CD4-positive, alpha-beta T cell (primary cell): ENCODE data around the gene MCF2L2. TPM values are rescaled to one million over a fixed set of nuclear protein-coding genes. Genes with fewer than 3 reads are reported as not detected.

Experiments used
- ATAC-seq: fragments of 200-7000 bp; cut with Tn5 transposase; one replicate; pipeline ENCODE4 v1.10.0; 2022; ENCODE audit warnings: mild to moderate bottlenecking; ENCODE audit not compliant: poor library complexity
- CTCF ChIA-PET: fragments of 350-600 bp; sonication (Branson Sonifier 250); formaldehyde crosslinking; loops from one replicate; lab custom pipeline; 2021; ENCODE audit warnings: antibody characterized with exemption, inconsistent platforms; lab: Charles Lee
- POLR2A ChIA-PET: fragments of 350-600 bp; sonication (Branson Sonifier 250); formaldehyde crosslinking; loops from one replicate; lab custom pipeline; 2021; ENCODE audit warnings: antibody characterized with exemption, inconsistent platforms; lab: Charles Lee
- DNase-seq, 14 experiments: peaks; one replicate each; pipeline ENCODE4 v3.0.0-alpha.2; 2013 to 2020; ENCODE audit warnings: mixed read lengths in 2 of 14
- H3K27ac ChIP-seq, 2 donors: one replicate each; pipeline versions ENCODE4 v1.5.1 to v1.7.0; 2013; ENCODE audit warnings: low read length in 2 of 2, low read depth in 1 of 2, mild to moderate bottlenecking in 1 of 2
- H3K27me3 ChIP-seq, 2 experiments: 1 replicate in 1 of 2; 2 replicates in 1 of 2; pipeline versions ENCODE4 v1.6.1 to v1.7.0; 2013; ENCODE audit warnings: low read length in 2 of 2, control low read depth in 1 of 2, mild to moderate bottlenecking in 1 of 2, moderate library complexity in 1 of 2; ENCODE audit not compliant: insufficient read depth in 2 of 2, control insufficient read depth in 1 of 2
- H3K36me3 ChIP-seq: one replicate; pipeline ENCODE4 v1.6.1; 2013; ENCODE audit warnings: low read length, control low read depth; ENCODE audit not compliant: insufficient read depth
- H3K4me1 ChIP-seq: one replicate; pipeline ENCODE4 v1.6.1; 2013; ENCODE audit warnings: low read length, control low read depth; ENCODE audit not compliant: insufficient read depth
- H3K4me3 ChIP-seq: one replicate; pipeline ENCODE4 v1.5.1; 2013; ENCODE audit warnings: mild to moderate bottlenecking, low read length, moderate library complexity
- H3K9me3 ChIP-seq, 2 experiments: 1 replicate in 1 of 2; 2 replicates in 1 of 2; pipeline versions ENCODE4 v1.6.1 to v1.7.0; 2013; ENCODE audit warnings: low read length in 2 of 2, mild to moderate bottlenecking in 2 of 2, control low read depth in 1 of 2, moderate library complexity in 1 of 2; ENCODE audit not compliant: control insufficient read depth in 1 of 2, insufficient read depth in 1 of 2
- H3K27ac Mint-ChIP-seq: one replicate; pipeline ENCODE4 v1.8.0; 2020; ENCODE audit warnings: mixed read lengths
- H3K27me3 Mint-ChIP-seq: one replicate; pipeline ENCODE4 v1.8.0; 2021; ENCODE audit warnings: mixed read lengths
- H3K36me3 Mint-ChIP-seq: one replicate; pipeline ENCODE4 v1.8.0; 2021; ENCODE audit warnings: low read depth, mixed read lengths
- H3K4me1 Mint-ChIP-seq: one replicate; pipeline ENCODE4 v1.8.0; 2021; ENCODE audit warnings: low read depth, mixed read lengths
- H3K4me3 Mint-ChIP-seq: one replicate; pipeline ENCODE4 v1.8.0; 2020; ENCODE audit warnings: mild to moderate bottlenecking, mixed read lengths
- H3K9me3 Mint-ChIP-seq: one replicate; pipeline ENCODE4 v1.8.0; 2020; ENCODE audit warnings: mixed read lengths
- intact Hi-C, 2 experiments: fragments of 100-400 bp; cut with DNase I in 1 of 2; cut with micrococcal nuclease in 1 of 2; formaldehyde crosslinking; loops; one replicate each; pipeline versions ENCODE4 v1.15.1 to v1.9.0; 2023 to 2025; cut with DNase I, micrococcal nuclease
- total RNA-seq, 174 experiments: library from RNA in 2 of 174; stranded (reverse) in 2 of 174; gene quantifications; one replicate each; pipeline ENCODE4 v1.2.3 and lab custom pipeline; 2021 to 2026
- TF ChIP-seq, protein P1 (sequence below): fragments of 200-600 bp; IDR thresholded peaks from one replicate; pipeline ENCODE4 v1.8.0; 2022; ENCODE audit warnings: antibody characterized with exemption, mild to moderate bottlenecking

The MCF2L2 gene
- total RNA-seq, 2 experiments from 2014 or later, result 3.8 to 4.1 TPM

DNA sequence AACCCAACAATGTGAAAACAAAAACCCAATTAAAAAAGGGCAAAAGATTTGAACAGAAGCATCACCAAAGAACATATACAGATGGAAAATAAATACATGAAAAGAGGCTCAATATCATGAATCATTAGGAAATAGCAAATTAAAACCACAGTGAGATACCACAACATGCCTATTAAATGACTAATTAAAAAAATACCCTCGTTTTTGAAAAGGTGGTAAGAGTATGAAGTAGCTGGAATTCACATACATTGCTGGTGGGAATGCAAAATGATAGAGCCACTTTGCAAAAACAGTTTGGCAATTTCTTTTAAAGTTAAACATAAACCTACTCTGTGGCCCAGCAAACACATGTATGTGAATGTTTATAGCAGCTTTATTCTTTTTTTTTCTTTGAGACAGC lies 99.6 kb downstream of the MCF2L2 start:
- POLR2A ChIA-PET, result no interaction called here
- no peak overlapping the region for H3K27ac Mint-ChIP-seq
- H3K27me3 Mint-ChIP-seq, result no peaks in the 10 kb centered on the region
- Histone ChIP-seq H3K9me3 (no peaks in the 10 kb centered on the region), H3K36me3 (no peaks in the 10 kb centered on the region), H3K27ac (no peak overlapping the region), H3K27me3 (no peaks in the 10 kb centered on the region), H3K4me1 (no peaks in the 10 kb centered on the region), H3K4me3 (no peak overlapping the region)
- TF ChIP-seq, protein P1, sequence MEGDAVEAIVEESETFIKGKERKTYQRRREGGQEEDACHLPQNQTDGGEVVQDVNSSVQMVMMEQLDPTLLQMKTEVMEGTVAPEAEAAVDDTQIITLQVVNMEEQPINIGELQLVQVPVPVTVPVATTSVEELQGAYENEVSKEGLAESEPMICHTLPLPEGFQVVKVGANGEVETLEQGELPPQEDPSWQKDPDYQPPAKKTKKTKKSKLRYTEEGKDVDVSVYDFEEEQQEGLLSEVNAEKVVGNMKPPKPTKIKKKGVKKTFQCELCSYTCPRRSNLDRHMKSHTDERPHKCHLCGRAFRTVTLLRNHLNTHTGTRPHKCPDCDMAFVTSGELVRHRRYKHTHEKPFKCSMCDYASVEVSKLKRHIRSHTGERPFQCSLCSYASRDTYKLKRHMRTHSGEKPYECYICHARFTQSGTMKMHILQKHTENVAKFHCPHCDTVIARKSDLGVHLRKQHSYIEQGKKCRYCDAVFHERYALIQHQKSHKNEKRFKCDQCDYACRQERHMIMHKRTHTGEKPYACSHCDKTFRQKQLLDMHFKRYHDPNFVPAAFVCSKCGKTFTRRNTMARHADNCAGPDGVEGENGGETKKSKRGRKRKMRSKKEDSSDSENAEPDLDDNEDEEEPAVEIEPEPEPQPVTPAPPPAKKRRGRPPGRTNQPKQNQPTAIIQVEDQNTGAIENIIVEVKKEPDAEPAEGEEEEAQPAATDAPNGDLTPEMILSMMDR, result no peak
- no peak for ATAC-seq
- intact Hi-C loops, result no loop called here
- H3K36me3 Mint-ChIP-seq, result no peaks in the 10 kb centered on the region
- no peaks in the 10 kb centered on the region for H3K4me1 Mint-ChIP-seq
- CTCF ChIA-PET, result no interaction called here
- H3K9me3 Mint-ChIP-seq, result no peaks in the 10 kb centered on the region
- no peak overlapping the region for H3K4me3 Mint-ChIP-seq
- no peak for DNase-seq

DNA sequence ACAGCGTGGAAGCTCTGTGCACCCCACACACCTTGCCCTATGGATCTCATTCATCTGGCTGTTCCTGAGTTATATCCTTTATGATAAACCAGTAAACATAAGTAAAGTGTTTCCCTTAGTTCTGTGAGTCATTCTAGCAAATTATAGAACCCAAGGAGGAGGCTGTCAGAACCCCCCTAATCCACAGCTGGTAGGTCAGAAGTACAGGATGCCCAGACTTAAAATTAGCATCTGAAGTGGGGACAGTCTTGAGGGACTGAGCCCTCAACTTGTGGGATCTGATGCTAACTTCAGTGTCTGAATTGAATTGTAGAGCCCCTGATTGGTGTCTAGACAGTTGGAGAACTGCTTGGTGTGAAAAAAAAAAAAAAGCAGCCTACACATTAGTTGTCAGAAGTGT lies 100.3 kb downstream of the MCF2L2 start:
- no peak for ATAC-seq
- Histone ChIP-seq H3K4me1 (no peaks in the 10 kb centered on the region), H3K4me3 (no peak overlapping the region), H3K36me3 (no peaks in the 10 kb centered on the region), H3K27ac (no peak overlapping the region), H3K27me3 (no peaks in the 10 kb centered on the region), H3K9me3 (no peaks in the 10 kb centered on the region)
- Mint-ChIP-seq H3K9me3 (no peaks in the 10 kb centered on the region), H3K27me3 (no peaks in the 10 kb centered on the region), H3K36me3 (no peaks in the 10 kb centered on the region), H3K27ac (no peak overlapping the region), H3K4me3 (no peak overlapping the region), H3K4me1 (no peaks in the 10 kb centered on the region)
- intact Hi-C loops, result no loop called here
- TF ChIP-seq, protein P1, result no peak
- DNase-seq, result no peak
- CTCF ChIA-PET, result no interaction called here
- POLR2A ChIA-PET, result no interaction called here

DNA sequence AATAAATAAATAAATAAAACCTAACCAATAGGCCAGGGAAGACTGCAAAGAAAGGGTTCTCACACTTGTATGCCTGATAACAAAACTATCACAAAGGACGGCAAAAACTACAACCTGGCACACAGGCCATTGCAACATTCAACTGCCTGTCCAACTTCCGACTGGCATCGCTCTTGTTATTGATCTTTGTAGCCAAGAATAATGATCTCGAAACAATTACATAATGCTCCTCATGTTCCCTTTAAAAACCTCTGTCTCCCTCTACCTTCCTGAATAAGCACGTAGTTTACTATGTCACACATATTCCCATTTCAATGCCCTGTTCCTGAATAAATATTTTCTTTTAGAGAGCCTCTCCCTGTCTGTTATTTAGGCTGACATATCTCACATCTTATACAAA lies 101.1 kb downstream of the MCF2L2 start:
- POLR2A ChIA-PET, result no interaction called here
- TF ChIP-seq, protein P1, result no peak

More for the DNA sequence above, 101.1 kb downstream of the MCF2L2 start:
- CTCF ChIA-PET, result no interaction called here
- H3K4me3 ChIP-seq, result no peak overlapping the region
- intact Hi-C loops, result no loop called here
- Mint-ChIP-seq H3K4me1 (no peaks in the 10 kb centered on the region), H3K9me3 (no peaks in the 10 kb centered on the region), H3K36me3 (no peaks in the 10 kb centered on the region), H3K4me3 (no peak overlapping the region), H3K27me3 (no peaks in the 10 kb centered on the region), H3K27ac (no peak overlapping the region)
- no peak for ATAC-seq
- H3K4me1 ChIP-seq, result no peaks in the 10 kb centered on the region
- no peaks in the 10 kb centered on the region for H3K9me3 ChIP-seq
- H3K27me3 ChIP-seq, result no peaks in the 10 kb centered on the region
- DNase-seq, result no peak
- H3K36me3 ChIP-seq, result no peaks in the 10 kb centered on the region
- H3K27ac ChIP-seq, result no peak overlapping the region
